Measurements from ENCODE around the gene MRPL30.

The MRPL30 gene

GRCh38 chr2:99154643-99155536 is 26.1 kb upstream of the MRPL30 start, which contains the start of the genes LIPT1 and TSGA10:
Gene LIPT1, plus strand, starts transcription at chr2:99154967. Its CDS starts 6,991 bp downstream, at chr2:99161958.
Gene TSGA10, minus strand, starts transcription at chr2:99154942. Its CDS starts 45,503 bp downstream, at chr2:99109439.
- TF ChIP-seq REST (IDR thresholded peaks at IDR 0.05; ENCODE audit: insufficient read depth in 1 of 2, low read depth in 2 of 2, low read length in 2 of 2) (peak; percentile 7 to 43; a peak in 1 of 4 replicates), FOXP2 (optimal IDR thresholded peaks at IDR 0.05; ENCODE audit: borderline replicate concordance, extremely low read depth, extremely low read length, insufficient read depth) (peak; percentile 78), TAF1 (IDR thresholded peaks at IDR 0.05; ENCODE audit: borderline replicate concordance, insufficient read depth, low read length) (peak; percentile 48; the same call in 1 of the 2 replicates), SIN3A (IDR thresholded peaks at IDR 0.05; ENCODE audit: borderline replicate concordance, insufficient read depth, low read length) (0 out of 2 replicates have a peak, but pooled peaks have one; percentile 25), POLR2AphosphoS5 (IDR thresholded peaks at IDR 0.05; ENCODE audit: low read depth, low read length) (peak; percentile 88)

GRCh38 chr2:99156891-99157290 is 24.1 kb upstream of the MRPL30 start:
- TF ChIP-seq POLR2AphosphoS5 (IDR thresholded peaks at IDR 0.05; ENCODE audit: low read depth, low read length) (no peak), SIN3A (IDR thresholded peaks at IDR 0.05; ENCODE audit: borderline replicate concordance, insufficient read depth, low read length) (no peak), REST (IDR thresholded peaks at IDR 0.05; ENCODE audit: insufficient read depth in 1 of 2, low read depth in 2 of 2, low read length in 2 of 2) (no peak), TAF1 (IDR thresholded peaks at IDR 0.05; ENCODE audit: borderline replicate concordance, insufficient read depth, low read length) (no peak), FOXP2 (optimal IDR thresholded peaks at IDR 0.05; ENCODE audit: borderline replicate concordance, extremely low read depth, extremely low read length, insufficient read depth) (no peak)

- TF ChIP-seq FOXP2 (optimal IDR thresholded peaks at IDR 0.05; ENCODE audit: borderline replicate concordance, extremely low read depth, extremely low read length, insufficient read depth) (no peak), SIN3A (IDR thresholded peaks at IDR 0.05; ENCODE audit: borderline replicate concordance, insufficient read depth, low read length) (no peak), TAF1 (IDR thresholded peaks at IDR 0.05; ENCODE audit: borderline replicate concordance, insufficient read depth, low read length) (no peak)
Measured at GRCh38 chr2:99158599-99158998, 22.4 kb upstream of the MRPL30 start.

GRCh38 chr2:99159594-99159993 is 21.4 kb upstream of the MRPL30 start:
- TF ChIP-seq FOXP2 (optimal IDR thresholded peaks at IDR 0.05; ENCODE audit: borderline replicate concordance, extremely low read depth, extremely low read length, insufficient read depth) (no peak), POLR2AphosphoS5 (IDR thresholded peaks at IDR 0.05; ENCODE audit: low read depth, low read length) (no peak), REST (IDR thresholded peaks at IDR 0.05; ENCODE audit: insufficient read depth in 1 of 2, low read depth in 2 of 2, low read length in 2 of 2) (no peak), SIN3A (IDR thresholded peaks at IDR 0.05; ENCODE audit: borderline replicate concordance, insufficient read depth, low read length) (no peak), TAF1 (IDR thresholded peaks at IDR 0.05; ENCODE audit: borderline replicate concordance, insufficient read depth, low read length) (no peak)

- no peak for TF ChIP-seq TAF1 (IDR thresholded peaks at IDR 0.05; ENCODE audit: borderline replicate concordance, insufficient read depth, low read length)
Measured at GRCh38 chr2:99166218-99166617, 14.8 kb upstream of the MRPL30 start.

GRCh38 chr2:99169534-99169933 is 11.4 kb upstream of the MRPL30 start:
- no peak for TF ChIP-seq FOXP2 (optimal IDR thresholded peaks at IDR 0.05; ENCODE audit: borderline replicate concordance, extremely low read depth, extremely low read length, insufficient read depth)
- TF ChIP-seq SIN3A (IDR thresholded peaks at IDR 0.05; ENCODE audit: borderline replicate concordance, insufficient read depth, low read length): no peak
- no peak for TF ChIP-seq REST (IDR thresholded peaks at IDR 0.05; ENCODE audit: insufficient read depth in 1 of 2, low read depth in 2 of 2, low read length in 2 of 2)
- TF ChIP-seq TAF1 (IDR thresholded peaks at IDR 0.05; ENCODE audit: borderline replicate concordance, insufficient read depth, low read length): no peak
- TF ChIP-seq POLR2AphosphoS5 (IDR thresholded peaks at IDR 0.05; ENCODE audit: low read depth, low read length): no peak

Data from PFSK-1 (cell line).